Measurements from ENCODE around the gene MTNR1B.
A peak's percentile ranks its signal among the peaks of the same experiment; 100 is the strongest.

The MTNR1B gene

DNA sequence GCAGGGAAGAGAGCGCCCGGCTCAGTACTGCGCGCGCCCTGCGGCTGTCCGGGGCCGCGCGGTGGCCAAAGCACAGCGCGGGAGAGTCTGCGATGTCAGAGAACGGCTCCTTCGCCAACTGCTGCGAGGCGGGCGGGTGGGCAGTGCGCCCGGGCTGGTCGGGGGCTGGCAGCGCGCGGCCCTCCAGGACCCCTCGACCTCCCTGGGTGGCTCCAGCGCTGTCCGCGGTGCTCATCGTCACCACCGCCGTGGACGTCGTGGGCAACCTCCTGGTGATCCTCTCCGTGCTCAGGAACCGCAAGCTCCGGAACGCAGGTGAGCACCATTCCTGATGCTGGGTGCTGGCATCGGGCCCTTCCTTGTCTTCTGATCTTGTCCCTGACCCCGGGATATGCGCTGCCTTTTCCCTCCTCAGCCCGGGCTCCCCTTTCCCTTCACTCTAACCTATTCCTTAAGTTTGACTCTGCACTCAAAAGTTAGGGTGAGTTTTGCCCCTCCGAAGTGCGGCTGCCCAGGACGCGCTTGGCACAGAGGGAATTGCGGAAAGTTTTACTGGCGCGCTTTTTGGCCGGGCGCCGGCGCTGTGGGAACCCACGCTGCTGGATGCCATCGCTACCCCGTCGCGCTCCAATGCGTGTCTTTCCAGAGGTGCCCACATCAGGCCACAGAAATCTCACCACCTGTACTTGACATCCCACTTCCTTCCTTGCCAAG lies at the start of gene MTNR1B:
Gene MTNR1B, plus strand, starts transcription at position 18 of the 714 bp plus-strand sequence. Its CDS starts 75 bp downstream, at position 93.
- peak within 1 kb of the TSS in 1 of 7 experiments; percentile 8 for H3K4me3 ChIP-seq
- H3K27ac ChIP-seq = no peak within 1 kb of the TSS

DNA sequence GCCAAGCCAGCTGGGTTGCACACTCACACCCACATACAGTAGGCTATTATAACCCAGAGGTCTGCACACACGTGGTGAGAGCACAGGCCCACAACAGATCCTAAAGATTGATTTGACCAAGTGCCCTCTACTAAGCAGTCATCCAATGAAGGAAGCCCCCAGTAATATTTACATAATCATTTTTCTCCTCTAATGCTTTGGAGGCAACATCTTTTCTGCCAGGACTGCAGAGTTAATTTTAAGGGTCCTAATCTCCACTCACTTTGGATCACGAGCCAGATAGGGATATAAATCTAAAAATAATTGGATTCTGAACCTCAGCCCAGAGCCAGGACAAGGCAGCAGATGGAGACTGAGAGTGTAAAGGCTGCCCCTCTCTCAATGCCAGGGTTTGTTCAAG lies 49.1 kb upstream of the MTNR1B start:
- Histone ChIP-seq H3K27ac (no peak overlapping the region), H3K4me3 (no peak overlapping the region)

DNA sequence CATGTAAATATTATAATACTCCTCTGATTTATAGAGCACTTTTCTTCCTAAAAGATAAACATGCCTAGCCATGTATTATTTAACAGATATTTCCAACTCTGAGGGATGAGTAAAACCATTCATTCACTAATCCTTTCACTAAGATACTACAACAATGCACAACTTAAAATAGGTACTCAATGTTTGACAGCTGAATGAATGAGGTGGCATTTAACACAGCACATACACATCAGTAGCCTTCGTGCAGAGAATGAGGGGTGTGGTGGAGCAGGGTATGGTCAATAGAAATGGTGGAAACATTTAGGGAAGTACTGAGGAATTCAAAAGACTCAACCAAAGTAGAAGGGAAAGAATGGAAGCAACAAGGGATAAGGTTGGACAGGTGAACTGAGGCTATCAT lies 46.7 kb upstream of the MTNR1B start:
- no peak overlapping the region for H3K27ac ChIP-seq
- H3K4me3 ChIP-seq = no peak overlapping the region

DNA sequence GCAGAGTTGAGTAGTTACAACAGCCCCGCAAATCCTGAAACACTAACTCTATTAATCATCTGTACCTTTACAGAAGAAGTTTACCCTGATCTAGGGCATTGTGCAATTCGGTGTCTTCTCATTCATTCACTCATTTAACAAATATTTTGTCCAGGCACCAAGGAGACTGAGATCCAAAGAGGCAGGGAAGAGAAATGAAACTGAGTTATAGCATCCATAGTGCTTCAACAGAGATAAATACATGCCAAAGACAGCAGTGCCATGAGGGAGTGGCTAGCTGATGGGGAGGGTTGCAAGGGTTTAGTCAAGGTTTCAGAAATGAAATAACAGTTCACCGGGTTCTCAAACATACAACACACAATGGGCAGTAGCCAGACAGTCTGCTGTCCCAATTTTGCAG lies 40.2 kb upstream of the MTNR1B start:
- H3K27ac ChIP-seq = no peak overlapping the region
- H3K4me3 ChIP-seq = no peak overlapping the region

DNA sequence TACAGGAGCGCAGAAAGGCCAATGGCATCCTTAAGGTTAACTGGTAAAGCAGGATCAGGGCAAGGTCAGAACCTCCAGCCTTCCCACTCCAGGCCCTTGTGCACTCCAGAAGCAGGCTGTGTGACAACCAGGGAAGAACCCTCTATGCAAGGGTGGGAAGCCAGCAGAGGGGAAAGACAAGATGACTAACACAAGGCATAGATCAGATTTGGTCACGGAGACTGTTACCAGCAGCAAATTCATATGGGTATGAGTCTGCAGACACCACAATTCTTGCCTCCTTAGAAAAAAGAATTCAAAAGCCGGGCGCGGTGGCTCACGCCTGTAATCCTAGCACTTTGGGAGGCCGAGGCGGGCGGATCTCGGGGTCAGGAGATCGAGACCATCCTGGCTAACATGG lies 39.8 kb upstream of the MTNR1B start:
- Histone ChIP-seq H3K27ac (no peak overlapping the region), H3K4me3 (no peak overlapping the region)

DNA sequence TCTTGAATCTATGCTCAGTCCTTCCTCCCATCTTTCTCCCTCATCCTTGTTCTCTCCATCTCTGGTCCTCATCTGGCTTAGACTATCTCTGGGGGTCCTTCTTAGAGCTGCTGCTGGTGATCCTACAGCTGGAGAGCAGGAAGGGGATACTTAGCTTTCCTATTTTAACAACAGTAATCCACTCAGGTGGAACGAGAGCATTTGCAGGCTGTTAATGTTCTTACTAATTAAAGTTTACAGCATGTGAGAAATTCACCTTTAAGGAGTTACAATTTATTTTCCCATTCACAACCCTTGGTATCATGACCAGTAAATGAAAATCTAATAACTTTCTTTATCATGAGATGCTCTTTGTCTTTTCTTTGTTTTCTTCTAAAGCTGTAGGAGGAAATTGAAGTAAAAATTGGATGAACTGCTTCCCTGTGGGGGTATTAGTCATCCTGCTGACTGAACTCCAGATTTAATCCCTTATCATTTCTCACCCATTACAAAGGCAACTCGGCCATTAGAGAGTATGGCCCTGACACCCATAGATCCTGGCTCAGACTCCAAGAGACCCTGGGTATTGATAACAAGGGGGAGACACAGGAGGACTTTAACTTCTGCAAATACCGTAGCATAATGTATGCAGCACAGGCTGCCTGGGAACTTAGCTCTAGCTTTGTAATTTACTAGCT lies 37.6 kb upstream of the MTNR1B start:
- H3K27ac ChIP-seq = no peak overlapping the region
- no peak overlapping the region for H3K4me3 ChIP-seq

DNA sequence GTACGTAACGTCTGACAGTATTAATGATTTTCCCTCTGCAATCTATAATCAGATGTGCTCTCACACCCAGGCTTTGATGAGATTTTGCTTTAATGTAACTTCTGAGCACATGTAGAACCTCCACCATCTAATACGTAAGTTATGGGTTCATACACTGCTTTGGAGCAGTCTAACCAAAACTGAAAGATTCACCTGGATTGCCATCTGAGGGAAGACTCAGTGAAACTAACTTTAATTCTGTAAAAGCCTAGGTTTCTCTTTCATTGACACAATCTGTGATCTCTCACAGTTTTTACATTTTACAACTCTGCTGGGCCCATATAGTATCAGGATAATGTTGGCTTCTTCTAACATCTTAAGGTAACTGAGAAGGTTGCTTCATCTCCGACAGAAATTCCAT lies 30.1 kb upstream of the MTNR1B start:
- Histone ChIP-seq H3K27ac (no peak overlapping the region), H3K4me3 (no peak overlapping the region)

DNA sequence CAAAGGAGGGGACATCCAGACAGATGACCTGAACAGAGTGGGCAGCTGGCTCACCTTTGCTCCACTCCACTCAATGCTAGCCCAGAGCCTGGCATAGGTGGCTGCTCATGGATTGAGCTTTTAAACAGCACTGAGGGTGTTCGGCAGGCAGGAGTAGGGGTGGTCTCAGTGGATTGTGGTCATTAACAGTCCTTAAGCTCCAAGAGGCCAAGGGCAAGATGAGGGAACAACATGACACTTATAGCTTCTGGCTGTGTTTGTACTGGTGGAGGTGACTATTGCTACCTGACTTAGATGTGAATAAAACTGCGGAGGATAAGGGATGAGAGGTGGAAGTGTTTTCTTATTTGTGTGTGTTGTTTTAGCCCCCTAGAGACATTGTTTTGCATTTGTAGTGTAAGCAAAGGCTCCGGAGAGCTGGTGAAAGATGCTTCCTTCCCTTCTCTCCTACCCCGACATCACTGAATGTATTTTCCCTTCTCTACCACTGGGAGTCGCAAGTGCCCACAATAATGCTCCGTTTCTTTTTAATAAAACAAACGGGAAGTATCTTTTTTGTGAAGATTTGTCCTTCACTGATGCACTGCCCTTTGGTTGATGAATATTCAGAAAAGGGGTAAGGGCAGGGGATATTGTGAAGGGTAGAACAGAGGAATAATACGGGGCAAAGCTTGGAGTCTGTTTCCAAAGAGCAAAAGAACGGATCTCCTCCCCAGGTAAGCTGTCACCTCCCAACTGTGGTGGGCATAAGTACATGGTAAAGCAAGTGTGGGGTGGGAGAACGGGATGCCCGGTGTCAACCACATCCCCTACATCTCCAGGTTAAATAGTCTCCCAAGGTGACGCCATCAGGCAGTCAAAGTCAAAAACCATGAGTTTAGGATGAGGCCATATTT lies 27.5 kb upstream of the MTNR1B start:
- H3K4me3 ChIP-seq = no peak overlapping the region
- no peak overlapping the region for H3K27ac ChIP-seq

DNA sequence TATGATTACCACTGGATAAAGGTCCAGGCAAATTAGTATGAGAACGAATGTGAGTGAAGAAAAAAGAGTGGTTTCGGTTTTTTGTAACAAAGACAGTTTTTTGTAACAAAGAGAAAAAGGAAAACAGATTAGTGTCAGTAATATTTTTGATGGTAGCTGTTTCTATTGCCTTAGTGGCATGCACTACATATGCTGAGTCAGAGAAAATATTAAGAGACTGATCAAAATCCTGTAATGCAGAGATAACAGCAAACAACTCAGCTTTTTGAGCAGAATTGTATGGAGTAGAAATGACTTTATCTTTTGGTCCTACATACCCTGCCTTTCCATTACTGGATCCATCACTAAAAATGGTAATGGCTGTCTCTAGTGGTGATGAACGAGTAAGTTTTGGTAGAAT lies 22.7 kb upstream of the MTNR1B start:
- H3K4me3 ChIP-seq = no peak overlapping the region
- H3K27ac ChIP-seq = no peak overlapping the region

DNA sequence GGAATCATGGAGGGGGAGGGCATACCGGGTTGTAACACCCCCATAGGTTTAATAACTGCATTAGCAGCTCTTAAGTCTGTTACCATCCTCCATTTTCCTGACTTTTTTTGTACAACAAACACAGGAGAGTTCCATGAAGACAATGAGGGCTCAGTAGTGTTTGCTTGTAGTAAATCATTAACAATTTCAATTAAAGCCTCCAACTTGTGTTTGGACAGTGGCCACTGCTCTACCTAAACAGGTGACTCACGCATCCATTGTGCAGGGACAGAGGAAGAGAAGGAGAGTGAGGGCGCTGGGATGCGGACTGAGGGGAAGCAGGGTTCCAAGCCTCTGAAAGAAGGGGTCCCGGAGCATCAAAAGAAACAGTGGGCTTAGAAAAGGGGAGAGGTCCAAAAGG lies 21.3 kb upstream of the MTNR1B start:
- H3K4me3 ChIP-seq = no peak overlapping the region
- no peak overlapping the region for H3K27ac ChIP-seq

DNA sequence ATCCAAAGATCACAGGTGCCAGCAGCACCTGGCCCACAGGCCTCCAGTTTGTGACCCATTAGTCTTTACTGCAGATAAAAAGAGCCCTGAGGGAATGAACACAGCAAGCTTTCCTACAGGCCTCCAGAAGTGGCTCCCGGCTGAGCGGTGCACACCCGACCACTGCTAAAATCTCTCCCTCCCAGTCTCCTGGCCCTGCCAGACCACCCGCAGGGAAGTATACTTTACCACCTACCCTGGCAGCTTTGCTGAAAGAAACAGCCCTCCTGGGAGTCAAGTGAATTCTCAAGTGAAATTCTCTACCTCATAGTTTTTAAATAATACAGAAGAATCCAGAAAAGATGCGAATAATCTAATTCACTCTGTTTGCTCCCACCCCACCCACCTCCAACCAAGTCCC lies 15.4 kb upstream of the MTNR1B start:
- no peak overlapping the region for H3K4me3 ChIP-seq

DNA sequence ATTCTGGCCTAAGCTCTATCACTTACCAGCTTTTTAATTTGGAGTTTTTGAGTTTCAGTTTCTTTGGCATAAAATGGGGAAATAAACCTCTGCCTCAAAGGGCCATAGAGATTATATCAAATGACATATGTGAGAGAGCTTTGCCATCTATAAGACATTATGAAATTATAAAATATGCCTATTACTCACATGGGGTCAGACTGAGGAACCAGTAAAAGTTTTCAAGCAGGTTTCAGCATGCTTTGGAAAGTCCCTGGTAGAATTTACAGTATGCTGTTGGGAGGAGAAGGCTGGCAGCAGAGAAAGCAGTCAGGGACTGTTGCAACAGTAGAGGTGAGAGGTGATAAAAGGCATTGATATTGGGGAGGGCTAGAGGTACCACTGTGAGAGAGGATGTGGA lies 13.6 kb upstream of the MTNR1B start:
- Histone ChIP-seq H3K4me3 (no peak overlapping the region), H3K27ac (no peak overlapping the region)

More for the DNA sequence above, 15.4 kb upstream of the MTNR1B start:
- no peak overlapping the region for H3K27ac ChIP-seq

DNA sequence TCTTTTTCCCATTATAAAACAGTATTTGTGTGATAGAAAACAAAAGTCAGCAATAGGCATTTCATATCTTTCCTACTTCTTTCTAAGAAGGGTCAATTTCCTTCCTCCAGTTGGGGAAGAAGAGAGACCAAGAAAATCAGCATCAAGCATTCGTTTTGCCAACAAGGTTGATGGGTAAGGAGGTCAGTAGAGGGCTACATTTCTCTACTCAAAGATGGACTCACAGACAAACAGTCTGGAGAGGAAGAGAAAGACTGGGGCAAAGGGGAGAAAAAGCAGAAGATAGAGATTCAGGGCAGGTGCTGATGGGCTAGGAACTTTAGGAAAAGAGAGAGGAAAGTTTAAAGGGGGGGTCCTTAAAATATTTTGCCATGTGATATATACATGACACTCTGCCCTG lies 8.6 kb upstream of the MTNR1B start:
- H3K4me3 ChIP-seq = no peak overlapping the region

DNA sequence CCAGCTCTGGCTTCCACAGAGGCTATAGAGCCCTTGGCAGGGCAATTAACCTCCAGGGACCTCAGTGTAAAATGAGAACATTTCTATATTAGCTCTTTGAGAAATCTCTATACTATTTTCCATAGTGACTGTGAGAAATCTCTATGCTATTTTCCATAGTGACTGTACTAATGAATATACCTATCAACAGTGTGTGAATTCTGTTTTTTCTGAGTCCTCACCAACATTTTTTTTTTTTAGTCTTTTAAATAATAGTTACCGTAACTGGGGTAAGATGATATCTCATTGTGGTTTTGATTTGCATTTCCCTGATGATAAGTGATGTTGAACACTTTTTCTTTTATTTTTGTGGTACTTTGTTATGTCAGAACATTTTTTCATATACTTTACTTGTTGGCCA lies 7.0 kb upstream of the MTNR1B start:
- no peak overlapping the region for H3K4me3 ChIP-seq
- no peak overlapping the region for H3K27ac ChIP-seq

More for the DNA sequence above, 8.6 kb upstream of the MTNR1B start:
- no peak overlapping the region for H3K27ac ChIP-seq

DNA sequence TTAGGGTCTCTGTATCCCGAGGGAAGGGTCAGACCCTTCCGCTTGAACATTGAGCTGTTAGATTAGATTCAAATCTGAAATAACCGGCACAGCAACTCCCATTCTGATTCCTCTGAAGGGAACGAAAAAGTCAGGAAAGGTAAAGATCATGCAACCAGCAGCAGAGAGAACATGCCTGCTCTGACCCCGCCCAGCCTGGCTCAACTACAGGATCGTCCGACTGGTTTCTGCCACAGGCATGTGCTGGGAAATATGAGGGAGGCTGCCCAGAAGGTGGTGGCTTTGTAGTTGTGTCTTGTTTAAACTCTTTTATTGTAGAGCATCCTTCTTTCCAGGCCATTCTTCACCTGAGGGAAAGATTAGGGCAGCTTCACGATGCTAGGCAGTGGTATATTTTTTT lies 5.0 kb upstream of the MTNR1B start:
- no peak overlapping the region for H3K4me3 ChIP-seq

DNA sequence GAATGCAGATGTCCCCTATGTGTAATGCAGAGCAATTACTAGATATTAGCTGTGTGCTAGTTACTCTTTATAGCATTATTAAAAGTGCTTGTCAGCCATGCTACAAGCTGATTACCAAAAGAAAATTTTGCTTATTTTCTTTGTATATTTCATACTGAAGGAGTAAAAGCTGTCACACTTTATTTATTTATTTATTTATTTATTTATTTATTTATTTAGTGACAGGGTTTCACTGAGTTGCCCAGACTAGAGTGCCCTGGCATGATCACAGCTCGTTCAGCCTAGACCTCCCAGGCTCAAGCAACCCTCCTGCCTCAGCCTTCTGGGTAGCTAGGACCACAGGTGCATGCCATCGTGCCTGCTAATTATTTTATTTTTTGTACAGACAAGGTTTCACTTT lies 4.3 kb upstream of the MTNR1B start:
- no peak overlapping the region for H3K4me3 ChIP-seq
- H3K27ac ChIP-seq = no peak overlapping the region

More for the DNA sequence above, 5.0 kb upstream of the MTNR1B start:
- H3K27ac ChIP-seq = no peak overlapping the region

DNA sequence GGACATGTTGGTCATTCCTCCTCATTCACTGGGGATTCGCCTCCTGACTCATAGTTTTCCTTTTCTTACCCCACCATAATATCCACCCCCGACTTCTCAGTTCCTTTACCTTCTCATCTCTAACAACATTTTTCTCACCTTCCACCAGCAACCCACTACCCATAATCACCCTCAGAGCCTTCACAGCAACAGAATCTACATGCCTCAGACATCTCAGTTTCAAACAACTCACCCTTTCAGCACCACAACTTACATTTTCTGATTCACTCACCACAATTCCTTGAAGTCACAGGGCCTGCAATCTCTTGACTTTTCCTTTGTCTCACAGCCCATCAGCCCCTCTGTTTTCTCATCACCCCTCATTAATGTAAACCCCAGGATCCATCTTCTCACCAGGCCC lies 2.3 kb upstream of the MTNR1B start:
- Histone ChIP-seq H3K4me3 (no peak overlapping the region), H3K27ac (no peak overlapping the region)

DNA sequence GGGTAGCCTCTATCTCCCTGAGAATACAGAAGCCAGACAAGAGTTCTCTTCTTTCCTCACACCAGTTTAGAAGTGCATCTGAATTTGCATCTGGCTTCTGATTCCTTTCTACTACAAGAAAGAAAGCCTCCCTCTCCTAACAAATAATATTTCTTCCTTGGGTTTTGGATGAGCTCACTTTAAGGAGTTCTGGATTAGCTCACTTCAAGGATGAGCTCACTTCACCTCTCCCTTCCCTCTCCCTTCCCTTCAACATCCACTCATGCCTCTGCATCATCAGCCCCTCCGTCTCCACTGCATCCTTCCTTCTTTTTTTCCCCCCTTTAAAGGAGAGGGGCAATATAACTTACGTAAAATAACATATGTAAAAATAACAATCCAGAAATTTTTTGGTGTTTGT lies 1.6 kb upstream of the MTNR1B start:
- H3K4me3 ChIP-seq = no peak overlapping the region
- H3K27ac ChIP-seq = no peak overlapping the region

DNA sequence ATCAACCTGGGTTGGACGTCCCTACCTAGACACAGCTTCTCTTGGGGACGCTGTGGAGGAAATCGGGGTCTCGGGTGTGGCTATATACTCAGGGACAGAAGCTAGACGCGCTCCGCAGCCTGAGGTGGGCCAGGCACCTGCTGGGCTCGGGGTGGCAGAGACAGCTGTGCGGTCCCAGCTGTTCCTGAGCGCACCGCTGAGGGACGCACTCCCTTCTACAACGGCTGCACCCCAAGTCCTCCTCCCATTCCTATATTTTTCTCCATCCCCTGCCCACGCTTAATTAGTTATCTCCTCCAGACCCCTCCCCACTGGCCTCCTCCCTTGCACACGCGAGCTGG lies 188 bp upstream of the MTNR1B start:
- no peak overlapping the region for H3K27ac ChIP-seq
- no peak overlapping the region for H3K4me3 ChIP-seq

DNA sequence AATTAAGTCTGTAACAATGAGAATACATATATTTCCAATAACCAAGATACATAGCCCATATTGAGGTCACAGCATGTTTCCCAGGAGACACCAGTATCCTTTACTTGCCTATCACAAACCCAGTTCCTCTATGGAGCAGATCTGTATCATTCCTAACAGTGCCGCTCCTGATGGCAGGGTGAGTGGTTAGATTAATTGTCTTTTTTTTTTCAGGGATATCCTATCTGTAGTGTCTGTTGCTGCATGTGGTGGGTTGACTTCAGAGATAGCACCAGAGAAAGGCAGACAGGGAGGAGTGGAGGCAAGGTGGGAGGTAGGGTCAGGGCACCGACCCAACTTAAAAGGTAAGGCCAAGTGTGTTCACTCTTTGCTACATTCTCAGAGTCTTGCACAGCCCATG lies 2.8 kb downstream of the MTNR1B start:
- H3K4me3 ChIP-seq = no peak overlapping the region

DNA sequence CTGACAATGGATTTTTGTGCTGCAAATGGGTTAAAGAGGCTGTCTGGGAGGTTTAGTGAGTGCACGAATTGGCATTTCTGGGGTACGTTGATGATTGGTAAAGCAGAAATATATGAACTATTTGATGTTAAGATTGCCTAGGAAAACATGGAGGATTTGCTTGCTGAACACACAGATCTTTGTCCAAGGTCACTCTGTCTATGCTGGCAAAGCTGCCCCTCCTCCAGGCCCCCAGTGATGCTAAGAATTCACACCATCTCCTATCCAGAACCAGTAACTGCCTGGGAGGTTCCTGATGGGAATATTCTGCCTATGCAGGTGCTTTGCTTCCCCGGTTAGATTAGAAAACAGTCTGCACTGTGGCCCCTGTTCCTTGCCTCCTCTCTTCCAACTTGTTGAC lies 5.8 kb downstream of the MTNR1B start:
- no peak overlapping the region for H3K27ac ChIP-seq
- no peak overlapping the region for H3K4me3 ChIP-seq

More for the DNA sequence above, 2.8 kb downstream of the MTNR1B start:
- H3K27ac ChIP-seq = no peak overlapping the region
